Right lobe of liver (tissue), 6 donors: ENCODE data around the gene PPP5C. TPM values are rescaled to one million over a fixed set of nuclear protein-coding genes. Genes with fewer than 3 reads are reported as not detected.
A peak's percentile ranks its signal among the peaks of the same experiment; 100 is the strongest.

Source experiments
- ATAC-seq, 4 donors: fragments of 200-7000 bp; cut with Tn5 transposase; one replicate each; pipeline ENCODE4 v1.9.1; 2020; ENCODE audit warnings: mild to moderate bottlenecking in 4 of 4, moderate library complexity in 4 of 4
- DNase-seq, 3 donors: peaks; one replicate each; pipeline ENCODE4 v3.0.0-alpha.2; 2020
- H3K27ac ChIP-seq, 3 donors: fragments of 200-600 bp; one replicate each; pipeline ENCODE4 v1.8.0; 2022
- H3K27me3 ChIP-seq, 2 donors: fragments of 200-600 bp; one replicate each; pipeline ENCODE4 v1.8.0; 2022
- H3K36me3 ChIP-seq, 4 donors: fragments of 200-600 bp; sonication (generic) in 1 of 4; one replicate each; pipeline versions ENCODE4 v1.5.1 to v1.8.0; 2017 to 2022; ENCODE audit warnings: control low read depth in 1 of 4
- H3K4me1 ChIP-seq, 4 donors: fragments of 200-600 bp; sonication (generic) in 1 of 4; one replicate each; pipeline versions ENCODE4 v1.5.1 to v1.8.0; 2017 to 2022; ENCODE audit warnings: control low read depth in 1 of 4
- H3K4me3 ChIP-seq, 3 donors: fragments of 200-600 bp; one replicate each; pipeline ENCODE4 v1.8.0; 2022
- H3K9me3 ChIP-seq, 4 donors: fragments of 200-600 bp; sonication (generic) in 1 of 4; one replicate each; pipeline versions ENCODE4 v1.5.1 to v1.8.0; 2017 to 2022; ENCODE audit warnings: control low read depth in 1 of 4
- CTCF ChIP-seq, 4 donors: fragments of 200-600 bp in 3 of 4; fragments of 450-650 bp in 1 of 4; IDR thresholded peaks; one replicate each; pipeline versions ENCODE4 v1.5.1 to v1.8.0; 2016 to 2022; ENCODE audit warnings: antibody characterized with exemption in 4 of 4, mild to moderate bottlenecking in 2 of 4
- POLR2A ChIP-seq: fragments of 450-650 bp; IDR thresholded peaks from one replicate; pipeline ENCODE4 v1.6.1; 2017; ENCODE audit warnings: antibody characterized with exemption, mild to moderate bottlenecking
- WGBS: methylation state at CpG from one replicate; pipeline ENCODE4 v1.1.6; 2018; ENCODE audit warnings: low coverage, low lambda C conversion rate; ENCODE audit not compliant: insufficient coverage; ENCODE audit errors: missing lambda C conversion rate; 5-methylcytosine and 5-hydroxymethylcytosine counted together
- intact Hi-C, 2 donors: fragments of 100-400 bp; cut with DNase I; formaldehyde crosslinking; loops; one replicate each; pipeline versions ENCODE4 v1.11.2 to v1.14.1; 2022
- total RNA-seq, 6 experiments: library from RNA; depleted of rRNA in 2 of 6; stranded (reverse); fragments of >200 nt in 2 of 6; fragmentation: NEBNext Ultra II Directional in 3 of 6; extraction: Animal tissue kit (Norgen Biotek cat#: 25700) in 3 of 6; gene quantifications; one replicate each; pipeline versions ENCODE4 v1.1.0 to v1.2.4, GENCODE V29; 2016 to 2023
- donor health status: DM: no; HTN: yes; CAD: no.
- donor health status: DM: no; HTN: no; CAD: no.
- donor health status: DM: no; HTN: no; CAD: no.
- donor health status: DM: no; HTN: yes; CAD: no.
- donor health status: DM: no; HTN: yes; CAD: no.

PPP5C gene
- total RNA-seq, 6 experiments from 2014 or later: 23.9 to 47.8 (median 36.0) TPM

GRCh38 chr19:46387713-46388130 is 40.8 kb downstream of the PPP5C start:
- TF ChIP-seq CTCF (IDR thresholded peaks at IDR 0.05): no peak
- peaks cover 0 to 40% (median 11%) of the 10 kb centered on the region in 4 donors for H3K36me3 ChIP-seq
- H3K9me3 ChIP-seq: no peaks in the 10 kb centered on the region
- H3K27ac ChIP-seq: no peak overlapping the region
- WGBS: no CpG with 5 or more reads among the region's 10 CpGs
- intact Hi-C loops: loop anchor here in 1 of 2 donors (10.0 kb wide), 1 partner anchor 103 kb away; no protein-coding TSS in a partner anchor
- no peak overlapping the region for H3K4me3 ChIP-seq
- no peaks in the 10 kb centered on the region for H3K4me1 ChIP-seq
- no peaks in the 10 kb centered on the region for H3K27me3 ChIP-seq
- ATAC-seq (no peak), DNase-seq (peak in 2 of 3 donors; percentile 9 to 39)

- H3K4me3 ChIP-seq: no peak overlapping the region
- no peaks in the 10 kb centered on the region for H3K27me3 ChIP-seq
- 64% methylated on average over 5 of the region's 25 CpGs for WGBS
- H3K27ac ChIP-seq: no peak overlapping the region
- H3K9me3 ChIP-seq: no peaks in the 10 kb centered on the region
- DNase-seq (peak in 2 of 3 donors; percentile 13 to 50), ATAC-seq (no peak)
- H3K4me1 ChIP-seq: no peaks in the 10 kb centered on the region
- intact Hi-C loops: loop anchor here in 1 of 2 donors (10.0 kb wide), 1 partner anchor 104 kb away; no protein-coding TSS in a partner anchor
- peaks cover 0 to 36% (median 11%) of the 10 kb centered on the region in 4 donors for H3K36me3 ChIP-seq
- TF ChIP-seq POLR2A (no peak), CTCF (IDR thresholded peaks at IDR 0.05) (no peak)
Observed at GRCh38 chr19:46388311-46389095, 41.6 kb downstream of the PPP5C start.

- peaks cover 0 to 27% (median 11%) of the 10 kb centered on the region in 4 donors for H3K36me3 ChIP-seq
- intact Hi-C loops: loop anchor here in 1 of 2 donors (10.0 kb wide), 1 partner anchor 45 kb away; the partner anchor contains the start of gene PPP5C
- ATAC-seq: peak in 1 of 4 donors; percentile 13
- H3K27ac ChIP-seq: no peak overlapping the region
- DNase-seq: peak in 2 of 3 donors; percentile 15 to 44
- WGBS: 100% methylated on average over 2 of the region's 16 CpGs
- H3K4me3 ChIP-seq: no peak overlapping the region
- no peaks in the 10 kb centered on the region for H3K4me1 ChIP-seq
- no peaks in the 10 kb centered on the region for H3K9me3 ChIP-seq
- no peak for TF ChIP-seq CTCF (IDR thresholded peaks at IDR 0.05)
- H3K27me3 ChIP-seq: no peaks in the 10 kb centered on the region
Observed at GRCh38 chr19:46390121-46390858, 43.4 kb downstream of the PPP5C start.

- intact Hi-C loops: loop anchor here in 1 of 2 donors (10.0 kb wide), 1 partner anchor 46 kb away; the partner anchor contains the start of gene PPP5C
- ATAC-seq: no peak
- peak in 2 of 3 donors; percentile 17 to 49 for DNase-seq
Observed at GRCh38 chr19:46390866-46391265, 44.0 kb downstream of the PPP5C start.

More at GRCh38 chr19:46390866-46391265, 44.0 kb downstream of the PPP5C start:
- no peaks in the 10 kb centered on the region for H3K27me3 ChIP-seq
- H3K4me1 ChIP-seq: no peaks in the 10 kb centered on the region
- WGBS: no CpG with 5 or more reads among the region's 18 CpGs
- peaks cover 0 to 27% (median 11%) of the 10 kb centered on the region in 4 donors for H3K36me3 ChIP-seq
- no peak overlapping the region for H3K4me3 ChIP-seq
- H3K9me3 ChIP-seq: no peaks in the 10 kb centered on the region
- TF ChIP-seq POLR2A: no peak
- TF ChIP-seq CTCF (IDR thresholded peaks at IDR 0.05): no peak
- no peak overlapping the region for H3K27ac ChIP-seq
